ENCODE data around the gene SOS1. TPM values are rescaled to one million over a fixed set of nuclear protein-coding genes. Genes with fewer than 3 reads are reported as not detected.
"Not testable (repeated sequence)": the region's sequence is repeated elsewhere in the genome, so short reads cannot be mapped to it uniquely, and the experiment has no call there.

The SOS1 gene
- total and polyA plus RNA-seq, 2 experiments from 2014 or later: 15.3 to 31.6 TPM

GRCh38 chr2:39065616-39066015 lies 55.2 kb downstream of the SOS1 start:
- no peak for DNase-seq (ENCODE audit: low read depth in 1 of 2, low spot score in 1 of 2)
- Histone ChIP-seq H3K27me3 (no peaks in the 10 kb centered on the region), H3K9me3 (ENCODE audit: low read depth) (no peaks in the 10 kb centered on the region), H3K4me3 (no peak overlapping the region), H3K4me1 (ENCODE audit: low read depth) (no peaks in the 10 kb centered on the region), H3K27ac (no peak overlapping the region), H3K36me3 (no peaks in the 10 kb centered on the region)
- TF ChIP-seq CTCF (IDR thresholded peaks at IDR 0.05; ENCODE audit: low read depth, low read length): no peak

- Histone ChIP-seq H3K36me3 (no peaks in the 10 kb centered on the region), H3K4me1 (ENCODE audit: low read depth) (peaks cover 4% of the 10 kb centered on the region), H3K4me3 (no peak overlapping the region), H3K9me3 (ENCODE audit: low read depth) (no peaks in the 10 kb centered on the region), H3K27me3 (no peaks in the 10 kb centered on the region), H3K27ac (no peak overlapping the region)
- TF ChIP-seq CTCF (IDR thresholded peaks at IDR 0.05; ENCODE audit: low read depth, low read length): no peak
- DNase-seq (ENCODE audit: low read depth in 1 of 2, low spot score in 1 of 2): no peak
Measured at GRCh38 chr2:39062320-39062719, 58.5 kb downstream of the SOS1 start.

GRCh38 chr2:39061280-39061679 lies 59.6 kb downstream of the SOS1 start:
- no peak overlapping the region for H3K27ac ChIP-seq
- no peak for TF ChIP-seq CTCF (IDR thresholded peaks at IDR 0.05; ENCODE audit: low read depth, low read length)
- H3K27me3 ChIP-seq: no peaks in the 10 kb centered on the region
- DNase-seq (ENCODE audit: low read depth in 1 of 2, low spot score in 1 of 2): no peak
- no peaks in the 10 kb centered on the region for H3K36me3 ChIP-seq
- no peak overlapping the region for H3K4me3 ChIP-seq
- H3K4me1 ChIP-seq (ENCODE audit: low read depth): peaks cover 4% of the 10 kb centered on the region
- no peaks in the 10 kb centered on the region for H3K9me3 ChIP-seq (ENCODE audit: low read depth)

GRCh38 chr2:39059366-39059952 lies 61.4 kb downstream of the SOS1 start:
- peak; percentile 57 for TF ChIP-seq CTCF (IDR thresholded peaks at IDR 0.05; ENCODE audit: low read depth, low read length)
- peak; percentile 72 for DNase-seq (ENCODE audit: low read depth in 1 of 2, low spot score in 1 of 2)
- Histone ChIP-seq H3K27me3 (no peaks in the 10 kb centered on the region), H3K9me3 (ENCODE audit: low read depth) (no peaks in the 10 kb centered on the region), H3K4me1 (ENCODE audit: low read depth) (peaks cover 4% of the 10 kb centered on the region), H3K27ac (peak overlapping the region; percentile 17), H3K36me3 (no peaks in the 10 kb centered on the region), H3K4me3 (no peak overlapping the region)

GRCh38 chr2:39058101-39058500 lies 62.8 kb downstream of the SOS1 start:
- peak in 1 of 2 donors; percentile 1 for DNase-seq (ENCODE audit: low read depth in 1 of 2, low spot score in 1 of 2)
- no peak overlapping the region for H3K27ac ChIP-seq
- no peaks in the 10 kb centered on the region for H3K36me3 ChIP-seq
- no peaks in the 10 kb centered on the region for H3K9me3 ChIP-seq (ENCODE audit: low read depth)
- H3K27me3 ChIP-seq: no peaks in the 10 kb centered on the region
- peaks cover 4% of the 10 kb centered on the region for H3K4me1 ChIP-seq (ENCODE audit: low read depth)
- no peak overlapping the region for H3K4me3 ChIP-seq
- TF ChIP-seq CTCF (IDR thresholded peaks at IDR 0.05; ENCODE audit: low read depth, low read length): no peak

GRCh38 chr2:39052665-39053064 lies 68.2 kb downstream of the SOS1 start:
- H3K9me3 ChIP-seq (ENCODE audit: low read depth); H3K27ac ChIP-seq; H3K27me3 ChIP-seq; H3K4me3 ChIP-seq; H3K4me1 ChIP-seq (ENCODE audit: low read depth); DNase-seq (ENCODE audit: low read depth in 1 of 2, low spot score in 1 of 2): not testable (repeated sequence)
- H3K36me3 ChIP-seq: peaks cover 10% of the 10 kb centered on the region

All from cardiac muscle cell (in vitro differentiated cells and primary cell).